Measurements from ENCODE around the gene H2AZ2.

- TF ChIP-seq CTCF (IDR thresholded peaks at IDR 0.05) (no peak), POLR2AphosphoS5 (IDR thresholded peaks at IDR 0.05) (no peak), POLR2A (IDR thresholded peaks at IDR 0.05) (no peak)
Observed at GRCh38 chr7:44875241-44875640, 27.4 kb upstream of the H2AZ2 start.

Measured in gastroesophageal sphincter (tissue), 3 donors.